Activated T-helper 1 cell treated with Interleukin-2 at 50 U/mL for 16 hours (primary cell): Measurements from ENCODE around the gene FBXO7.

Experiments used
- DNase-seq: peaks from one replicate; pipeline ENCODE4 v3.0.0-alpha.2; 2020; ENCODE audit warnings: low read depth

Gene FBXO7

GRCh38 chr22:32490279-32490678 is 15.7 kb downstream of the FBXO7 start:
- DNase-seq, result no peak

DNA sequence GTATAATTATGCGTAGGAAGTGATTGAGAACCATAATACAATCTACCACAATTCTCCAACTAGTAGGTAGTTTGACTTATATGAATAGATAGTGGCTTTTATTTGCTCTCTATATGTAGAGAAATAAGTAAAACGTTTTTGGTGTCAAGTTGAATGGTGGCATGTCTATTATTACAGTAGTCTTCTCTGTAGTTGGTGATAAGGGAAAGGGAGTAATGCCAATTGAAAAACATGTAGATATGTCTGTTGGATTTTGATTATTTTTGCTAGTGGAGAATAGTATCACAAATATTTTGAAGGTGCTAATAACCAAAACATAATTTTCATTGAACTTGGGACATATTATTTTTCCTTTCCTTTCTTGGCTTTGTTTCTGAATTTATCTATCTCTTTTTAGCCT is 17.5 kb downstream of the FBXO7 start:
- DNase-seq, result no peak

- no peak for DNase-seq
These were observed 18.9 kb downstream of the FBXO7 start for GRCh38 chr22:32493551-32493950.

DNA sequence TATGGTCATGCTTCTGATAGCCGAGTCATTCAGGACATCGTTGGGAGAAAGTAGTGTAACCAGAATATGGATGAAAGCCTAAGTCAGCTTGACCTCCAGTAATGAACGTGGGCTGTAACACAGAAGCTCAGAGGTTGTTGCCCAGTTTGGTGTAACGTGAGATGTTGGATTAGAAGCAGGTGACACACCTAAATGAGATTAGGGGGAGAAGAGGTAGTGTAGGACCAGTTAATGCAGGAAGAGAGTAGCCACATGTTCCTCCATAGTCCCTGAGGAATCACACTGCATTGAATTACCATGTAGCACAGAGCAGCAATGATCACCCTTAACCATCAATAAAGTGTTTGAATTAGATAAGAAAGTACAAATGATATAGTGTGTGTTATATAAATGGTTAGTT is 20.4 kb downstream of the FBXO7 start:
- no peak for DNase-seq

GRCh38 chr22:32499666-32500065 is 25.1 kb downstream of the FBXO7 start:
- no peak for DNase-seq

DNA sequence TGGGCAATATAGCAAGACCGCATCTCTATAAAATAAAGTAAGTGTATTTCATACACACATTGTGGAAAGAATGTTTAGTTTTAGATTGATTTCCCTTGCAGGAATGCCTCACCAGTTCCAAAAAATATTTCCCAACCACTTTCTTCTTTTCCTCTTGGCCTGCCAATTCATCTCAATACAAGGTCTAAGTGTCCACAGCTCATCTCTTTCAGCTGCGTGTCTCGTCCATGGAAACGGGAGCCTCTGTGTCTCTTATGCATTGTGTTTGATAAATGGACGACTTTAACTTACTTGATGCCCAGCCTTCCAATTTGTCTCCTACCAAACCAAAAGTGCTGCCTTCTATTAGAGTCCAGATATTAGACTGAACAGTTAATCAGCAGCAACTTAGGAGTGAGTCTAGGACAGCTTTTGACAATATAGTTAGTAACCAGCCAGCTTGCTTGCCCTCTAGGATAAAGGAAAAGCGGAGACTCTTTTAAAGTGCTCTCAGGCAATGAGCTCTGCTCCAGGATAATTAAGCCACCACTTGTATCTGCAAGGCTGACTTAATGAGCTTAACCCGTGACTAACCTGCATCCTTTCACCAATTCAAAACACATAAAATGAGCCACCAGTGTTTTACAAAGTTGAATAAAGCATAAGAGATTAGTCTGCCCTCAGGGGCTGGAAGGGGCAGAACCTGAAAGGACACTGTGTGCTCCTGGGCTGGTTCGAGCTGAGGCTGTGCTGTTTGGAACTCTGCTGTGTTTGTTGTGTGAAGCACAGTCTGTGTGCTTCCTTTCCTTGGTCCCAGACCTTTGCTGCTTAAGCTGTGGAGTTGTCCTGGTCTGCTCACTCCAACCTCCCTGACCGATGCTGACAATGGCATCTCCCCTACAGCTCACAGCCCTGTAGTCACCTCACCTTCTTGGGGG is 27.5 kb downstream of the FBXO7 start:
- no peak for DNase-seq

DNA sequence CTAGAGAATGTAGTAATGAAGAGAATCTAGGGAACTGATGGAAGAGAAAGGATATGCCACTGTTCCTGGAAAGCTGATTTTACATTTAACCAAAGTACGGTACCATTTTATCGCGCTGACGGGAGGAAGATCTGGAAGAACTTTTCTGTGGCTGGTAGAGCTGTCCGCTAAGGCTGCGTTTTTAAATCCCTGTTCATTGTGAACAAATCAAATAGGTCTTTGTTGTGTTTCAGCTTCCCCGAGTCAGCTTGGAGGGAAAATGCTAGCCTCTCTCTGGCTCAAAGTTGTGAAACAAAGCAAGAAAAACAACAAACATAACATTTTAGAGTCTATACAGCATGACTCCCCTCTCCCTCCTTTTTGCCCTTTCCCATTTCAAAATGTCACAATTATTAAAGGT is 34.4 kb downstream of the FBXO7 start:
- no peak for DNase-seq

DNA sequence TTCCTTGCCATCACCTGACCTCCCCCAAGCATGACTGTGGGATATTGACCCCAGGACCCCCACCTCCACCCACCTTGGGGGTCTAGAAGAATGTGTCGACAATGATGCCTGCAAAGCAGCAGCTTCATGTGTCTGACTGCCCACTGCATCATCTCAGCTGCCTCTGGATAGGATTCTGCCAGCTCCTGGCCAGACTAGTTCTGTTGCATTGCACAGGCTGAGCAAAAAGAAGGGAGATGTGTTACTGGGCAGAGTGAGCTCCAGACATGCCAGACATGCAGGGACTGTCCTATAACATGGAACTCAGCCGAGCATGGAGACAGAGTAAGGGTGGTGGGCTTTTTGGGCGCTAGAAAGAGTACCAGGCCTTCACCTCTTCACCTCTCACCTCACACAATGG is 36.7 kb downstream of the FBXO7 start:
- no peak for DNase-seq

- DNase-seq, result no peak
These were observed 37.2 kb downstream of the FBXO7 start for GRCh38 chr22:32511776-32512175.

- no peak for DNase-seq
These were observed 37.8 kb downstream of the FBXO7 start for GRCh38 chr22:32512267-32512982.

DNA sequence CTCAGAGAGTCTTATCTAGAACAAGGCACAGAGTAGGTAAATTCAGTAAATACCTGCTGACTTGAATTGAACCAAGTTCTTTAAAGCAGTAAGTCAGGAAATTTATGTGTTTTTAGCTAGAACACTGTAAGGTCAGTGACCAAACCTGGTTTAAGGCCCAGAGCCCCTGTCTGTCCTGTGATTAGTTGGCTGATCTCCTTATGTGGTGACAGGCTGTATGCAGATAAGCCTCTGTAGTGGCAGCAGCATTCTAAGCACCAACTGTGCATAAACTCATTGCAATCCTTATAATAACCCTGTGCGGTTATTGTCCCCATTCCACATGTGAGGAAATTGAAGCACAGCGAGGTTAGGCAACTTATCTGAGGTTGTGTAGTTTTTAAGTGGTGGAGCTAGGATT is 40.5 kb downstream of the FBXO7 start:
- no peak for DNase-seq

- DNase-seq, result no peak
These were observed 42.9 kb downstream of the FBXO7 start for GRCh38 chr22:32517488-32517887.

DNA sequence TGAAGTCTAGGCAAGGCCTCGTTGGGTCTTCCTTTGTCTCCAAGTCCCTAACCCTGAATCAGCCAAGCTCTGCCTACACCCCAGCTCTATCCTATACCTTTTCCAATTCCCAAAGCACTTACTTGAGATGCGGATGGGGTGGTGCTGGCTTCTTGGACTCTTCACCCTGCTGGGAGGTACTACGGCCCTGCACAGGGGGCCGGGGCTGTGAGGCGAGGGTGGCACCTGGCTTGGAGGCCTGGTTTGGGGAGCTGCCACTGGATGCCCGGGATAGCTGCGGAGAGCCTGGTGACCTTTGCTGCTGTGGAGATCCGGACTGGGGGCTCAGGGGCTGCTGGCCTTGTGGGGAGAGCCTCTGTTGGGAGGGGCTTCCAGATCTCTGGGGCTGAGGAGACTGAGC is 43.3 kb downstream of the FBXO7 start:
- no peak for DNase-seq

GRCh38 chr22:32518381-32518780 is 43.8 kb downstream of the FBXO7 start:
- no peak for DNase-seq

DNA sequence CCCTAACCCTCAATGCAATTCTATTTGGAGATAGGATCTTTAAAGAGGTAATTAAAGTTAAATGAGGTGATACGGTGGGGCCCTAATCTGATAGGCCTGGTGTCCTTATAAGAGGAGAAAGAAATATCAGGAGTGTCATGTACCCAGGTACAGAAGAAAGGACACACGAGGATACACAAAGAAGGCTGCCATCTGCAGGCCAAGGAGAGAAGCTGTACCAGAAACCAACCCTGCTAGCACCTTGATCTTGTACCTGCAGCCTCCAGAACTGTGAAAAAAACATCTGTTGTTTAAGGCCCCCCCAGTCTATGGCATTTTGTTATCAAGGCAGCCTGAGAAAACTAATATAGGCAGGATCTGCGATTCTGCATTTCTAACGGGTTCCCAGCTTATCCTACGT is 44.2 kb downstream of the FBXO7 start:
- no peak for DNase-seq

DNA sequence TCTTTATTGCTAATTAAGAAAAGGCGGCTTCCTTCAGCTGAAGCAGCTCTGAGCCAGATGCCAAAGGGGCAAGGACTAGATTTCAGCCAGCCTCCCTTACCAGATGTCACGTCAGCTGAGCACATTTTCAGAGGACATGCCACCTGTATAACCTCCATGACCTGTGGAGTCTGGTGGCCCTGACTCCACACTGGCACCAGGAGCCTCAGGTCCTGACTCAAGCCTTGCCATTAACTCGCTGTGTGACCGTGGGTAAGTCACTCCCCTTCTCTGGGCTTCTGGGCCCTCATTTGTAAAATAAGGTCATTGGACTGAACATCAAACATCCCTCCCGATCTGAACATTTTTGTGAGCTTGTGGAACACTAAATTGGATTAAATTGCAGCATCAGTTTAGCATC is 46.0 kb downstream of the FBXO7 start:
- DNase-seq, result no peak

DNA sequence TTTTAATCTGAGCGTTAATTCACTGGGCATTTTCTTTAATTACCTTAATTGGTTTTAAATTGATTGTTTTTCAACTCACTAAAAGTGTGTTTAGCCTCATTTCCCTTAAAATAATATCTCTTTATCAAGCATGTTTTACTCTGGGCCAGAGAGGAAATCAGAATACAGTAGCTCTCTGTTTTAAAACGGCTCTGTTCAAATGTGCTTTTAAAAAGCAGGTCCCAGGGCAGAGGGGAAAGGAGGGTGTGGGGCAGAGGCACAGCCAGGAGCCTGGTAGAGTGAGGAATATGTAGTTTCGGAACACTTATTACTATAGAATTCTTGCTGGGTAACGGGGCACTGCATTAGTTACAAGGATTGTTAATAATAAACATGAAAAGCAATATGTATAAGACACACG is 47.6 kb downstream of the FBXO7 start:
- DNase-seq, result no peak

- DNase-seq, result no peak
These were observed 53.1 kb downstream of the FBXO7 start for GRCh38 chr22:32527756-32528155.

- no peak for DNase-seq
These were observed 53.7 kb downstream of the FBXO7 start for GRCh38 chr22:32528316-32528715.

- DNase-seq, result peak; percentile 28
These were observed 54.7 kb downstream of the FBXO7 start for GRCh38 chr22:32528984-32529982.

GRCh38 chr22:32531228-32531627 is 56.6 kb downstream of the FBXO7 start:
- no peak for DNase-seq
